Parathyroid adenoma (tissue), 2 donors: ENCODE measurements around the gene FLT1.

Source experiments
- H2AFZ ChIP-seq: fragments of 300-600 bp; sonication (generic); one replicate; pipeline ENCODE4 v1.7.0; 2017; ENCODE audit warnings: antibody characterized with exemption, mild to moderate bottlenecking
- H3K27ac ChIP-seq: fragments of 300-600 bp; sonication (generic); one replicate; pipeline ENCODE4 v1.7.0; 2017
- H3K27me3 ChIP-seq: fragments of 300-600 bp; sonication (generic); one replicate; pipeline ENCODE4 v1.7.0; 2017; ENCODE audit warnings: low read length; ENCODE audit not compliant: control insufficient read depth, insufficient read depth
- H3K36me3 ChIP-seq: fragments of 300-600 bp; sonication (generic); one replicate; pipeline ENCODE4 v1.7.0; 2017; ENCODE audit warnings: low read length; ENCODE audit not compliant: control insufficient read depth, insufficient read depth
- H3K4me1 ChIP-seq: fragments of 300-600 bp; sonication (generic); one replicate; pipeline ENCODE4 v1.7.0; 2017; ENCODE audit warnings: control low read depth
- H3K4me2 ChIP-seq: fragments of 300-600 bp; sonication (generic); one replicate; pipeline ENCODE4 v1.7.0; 2017; ENCODE audit warnings: low read length
- H3K4me3 ChIP-seq: fragments of 300-600 bp; sonication (generic); one replicate; pipeline ENCODE4 v1.7.0; 2017; ENCODE audit warnings: low read depth, low read length
- H3K79me2 ChIP-seq: fragments of 300-600 bp; sonication (generic); one replicate; pipeline ENCODE4 v1.7.0; 2017; ENCODE audit warnings: control low read depth
- H3K9ac ChIP-seq: fragments of 300-600 bp; sonication (generic); one replicate; pipeline ENCODE4 v1.7.0; 2017; ENCODE audit warnings: mild to moderate bottlenecking
- H3K9me3 ChIP-seq: fragments of 300-600 bp; sonication (generic); one replicate; pipeline ENCODE4 v1.7.0; 2017; ENCODE audit warnings: low read length; ENCODE audit not compliant: control insufficient read depth
- TF ChIP-seq, protein P1 (sequence below): fragments of 300-600 bp; sonication (generic); IDR thresholded peaks from one replicate; pipeline ENCODE4 v1.7.0; 2017; ENCODE audit warnings: antibody characterized with exemption, mild to moderate bottlenecking
- donor health status: primary hyperparathyroidism.

Gene FLT1

DNA sequence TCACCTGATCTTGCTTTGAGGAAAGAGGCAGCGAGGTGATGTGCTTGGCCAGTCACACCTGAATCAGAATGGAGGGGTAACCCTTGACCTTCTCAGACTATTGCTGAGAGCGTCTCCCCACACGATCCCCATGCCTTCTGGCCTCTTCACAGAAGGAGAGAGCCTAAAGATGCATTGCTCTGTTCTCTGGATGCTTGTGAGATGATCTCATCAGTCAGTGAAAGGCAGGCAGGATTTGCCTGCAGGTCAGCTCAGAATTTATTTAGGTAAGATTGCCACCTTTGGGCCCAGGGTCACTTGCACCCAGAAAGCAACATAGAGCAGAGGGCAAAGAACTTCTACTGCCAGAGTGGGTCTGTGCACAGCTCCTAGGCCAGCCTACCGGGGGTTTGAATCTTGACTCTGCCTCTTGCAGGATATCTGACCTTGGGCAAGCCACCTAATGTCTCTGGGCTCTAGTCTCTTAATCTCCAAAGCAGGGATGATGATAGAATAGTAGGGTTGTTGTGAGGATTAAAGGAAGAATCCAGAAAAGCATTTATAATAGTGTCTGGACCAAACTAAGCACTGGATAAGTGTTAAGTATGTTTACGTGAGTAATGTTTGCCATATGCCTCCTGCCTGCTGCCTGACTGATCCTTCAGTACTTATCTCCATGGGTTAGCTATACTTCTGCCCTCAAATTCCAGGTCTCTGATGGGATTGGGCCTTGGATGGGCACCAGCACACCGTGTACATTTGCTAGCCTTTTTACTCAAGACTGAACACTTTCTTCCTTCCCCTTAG is 8.4 kb upstream of the FLT1 start:
- Histone ChIP-seq H3K27me3 (no peaks in the 10 kb centered on the region), H2AFZ (no peak overlapping the region), H3K79me2 (no peaks in the 10 kb centered on the region), H3K27ac (no peak overlapping the region), H3K4me3 (no peak overlapping the region), H3K9ac (no peak overlapping the region), H3K36me3 (no peaks in the 10 kb centered on the region), H3K4me1 (no peaks in the 10 kb centered on the region), H3K4me2 (no peak overlapping the region), H3K9me3 (no peaks in the 10 kb centered on the region)
- TF ChIP-seq, protein P1, sequence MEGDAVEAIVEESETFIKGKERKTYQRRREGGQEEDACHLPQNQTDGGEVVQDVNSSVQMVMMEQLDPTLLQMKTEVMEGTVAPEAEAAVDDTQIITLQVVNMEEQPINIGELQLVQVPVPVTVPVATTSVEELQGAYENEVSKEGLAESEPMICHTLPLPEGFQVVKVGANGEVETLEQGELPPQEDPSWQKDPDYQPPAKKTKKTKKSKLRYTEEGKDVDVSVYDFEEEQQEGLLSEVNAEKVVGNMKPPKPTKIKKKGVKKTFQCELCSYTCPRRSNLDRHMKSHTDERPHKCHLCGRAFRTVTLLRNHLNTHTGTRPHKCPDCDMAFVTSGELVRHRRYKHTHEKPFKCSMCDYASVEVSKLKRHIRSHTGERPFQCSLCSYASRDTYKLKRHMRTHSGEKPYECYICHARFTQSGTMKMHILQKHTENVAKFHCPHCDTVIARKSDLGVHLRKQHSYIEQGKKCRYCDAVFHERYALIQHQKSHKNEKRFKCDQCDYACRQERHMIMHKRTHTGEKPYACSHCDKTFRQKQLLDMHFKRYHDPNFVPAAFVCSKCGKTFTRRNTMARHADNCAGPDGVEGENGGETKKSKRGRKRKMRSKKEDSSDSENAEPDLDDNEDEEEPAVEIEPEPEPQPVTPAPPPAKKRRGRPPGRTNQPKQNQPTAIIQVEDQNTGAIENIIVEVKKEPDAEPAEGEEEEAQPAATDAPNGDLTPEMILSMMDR = no peak

DNA sequence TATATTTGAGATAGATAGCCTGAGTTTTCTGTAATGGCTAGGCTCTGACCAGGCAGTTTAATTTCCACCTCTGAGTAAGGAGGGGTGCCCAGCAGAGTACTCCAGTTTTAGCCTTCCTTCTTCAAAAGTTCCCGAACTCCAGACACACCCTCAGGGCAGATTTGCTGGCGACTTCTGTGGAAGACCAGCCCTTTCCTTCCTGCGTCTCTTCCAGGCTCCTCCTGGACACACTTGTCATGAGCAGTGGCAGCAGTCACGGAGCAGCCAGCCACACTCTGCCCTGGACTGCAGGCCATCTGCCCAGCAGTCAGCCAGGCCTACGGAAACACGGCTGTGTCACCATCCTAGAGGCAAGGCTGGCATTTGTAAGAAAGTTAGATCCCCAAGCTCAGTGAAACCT is 6.6 kb upstream of the FLT1 start:
- Histone ChIP-seq H3K4me2 (no peak overlapping the region), H3K79me2 (no peaks in the 10 kb centered on the region), H3K36me3 (no peaks in the 10 kb centered on the region), H3K4me3 (no peak overlapping the region), H3K4me1 (no peaks in the 10 kb centered on the region), H3K9ac (no peak overlapping the region), H3K9me3 (no peaks in the 10 kb centered on the region), H2AFZ (no peak overlapping the region), H3K27ac (no peak overlapping the region), H3K27me3 (no peaks in the 10 kb centered on the region)
- TF ChIP-seq, protein P1 = no peak

DNA sequence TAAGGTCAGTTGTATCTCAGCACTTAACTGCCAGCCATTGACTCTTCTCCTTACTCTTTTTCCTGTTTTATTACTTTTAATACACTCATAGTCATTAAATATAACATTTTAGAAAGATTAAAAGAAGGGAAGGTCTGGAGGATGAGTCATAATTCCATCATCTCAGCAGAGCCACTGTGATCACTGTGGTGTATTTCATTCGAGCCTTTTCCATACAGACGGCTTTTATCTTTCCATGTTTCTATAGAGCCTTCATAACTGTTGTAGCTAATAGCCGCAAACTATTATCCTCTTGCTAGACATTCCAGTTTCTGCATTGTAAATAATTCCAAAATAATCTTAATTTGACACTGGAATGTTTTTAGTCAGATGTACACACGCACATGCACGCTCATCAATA is 4.7 kb upstream of the FLT1 start:
- H3K9ac ChIP-seq = no peak overlapping the region
- H3K4me3 ChIP-seq = no peak overlapping the region
- H3K36me3 ChIP-seq = no peaks in the 10 kb centered on the region
- no peak overlapping the region for H3K4me2 ChIP-seq
- TF ChIP-seq, protein P1 = no peak
- no peak overlapping the region for H3K27ac ChIP-seq
- no peak overlapping the region for H2AFZ ChIP-seq
- no peaks in the 10 kb centered on the region for H3K9me3 ChIP-seq
- no peaks in the 10 kb centered on the region for H3K79me2 ChIP-seq
- peaks cover 6% of the 10 kb centered on the region for H3K27me3 ChIP-seq
- no peaks in the 10 kb centered on the region for H3K4me1 ChIP-seq

DNA sequence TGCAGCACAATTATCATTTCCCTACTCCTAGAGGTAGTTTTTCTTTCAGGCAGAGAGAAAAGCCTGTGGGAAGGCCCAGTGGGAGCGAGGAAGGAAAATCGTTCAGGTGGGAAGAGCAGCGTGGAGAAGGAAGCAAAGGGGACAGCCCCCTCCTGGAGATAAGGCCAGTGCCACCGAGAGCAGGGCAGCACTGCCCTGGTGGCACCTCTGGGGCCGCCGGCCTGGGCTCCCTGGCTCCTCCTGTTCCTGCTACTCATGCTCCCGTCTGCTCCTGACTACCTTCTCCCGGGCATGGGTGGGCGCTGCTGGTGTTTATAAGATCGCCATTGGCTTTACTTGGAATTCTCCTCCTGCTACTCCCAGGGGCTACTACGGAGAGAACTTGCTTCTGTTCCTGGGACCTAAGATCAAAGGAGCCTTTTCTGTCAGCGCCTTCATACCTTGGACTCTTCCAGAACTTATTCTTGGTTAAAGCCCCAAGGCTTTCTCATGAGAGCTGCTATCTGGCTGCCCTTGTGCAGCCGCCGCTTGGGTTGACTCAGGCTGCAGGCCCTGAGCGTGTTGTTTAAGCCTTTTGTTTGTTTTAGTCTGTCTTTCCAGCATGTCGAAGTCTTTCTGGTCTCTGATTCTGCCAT is 3.7 kb upstream of the FLT1 start:
- Histone ChIP-seq H3K79me2 (no peaks in the 10 kb centered on the region), H3K27me3 (peaks cover 12% of the 10 kb centered on the region), H3K4me1 (no peaks in the 10 kb centered on the region)

More for the DNA sequence above, 3.7 kb upstream of the FLT1 start:
- Histone ChIP-seq H3K9ac (no peak overlapping the region), H2AFZ (no peak overlapping the region), H3K9me3 (no peaks in the 10 kb centered on the region), H3K4me2 (no peak overlapping the region), H3K36me3 (no peaks in the 10 kb centered on the region), H3K27ac (no peak overlapping the region), H3K4me3 (no peak overlapping the region)
- TF ChIP-seq, protein P1 = no peak
